Breast epithelium (tissue), 4 donors: ENCODE data around the gene ATAD1. TPM values are rescaled to one million over a fixed set of nuclear protein-coding genes. Genes with fewer than 3 reads are reported as not detected.

ENCODE experiments used
- DNase-seq, 2 donors: peaks; one replicate each; pipeline ENCODE4 v3.0.0-alpha.2; 2019; ENCODE audit warnings: low spot score in 2 of 2
- H3K27ac ChIP-seq, 2 donors: fragments of 200-600 bp; sonication (generic) in 1 of 2; one replicate each; pipeline ENCODE4 v1.5.1; 2016 to 2019; ENCODE audit warnings: mild to moderate bottlenecking in 1 of 2
- H3K27me3 ChIP-seq, 2 donors: fragments of 200-600 bp; sonication (generic) in 1 of 2; one replicate each; pipeline versions ENCODE4 v1.5.1 to v1.6.0; 2017 to 2019; ENCODE audit warnings: control low read depth in 1 of 2, mild to moderate bottlenecking in 1 of 2
- H3K36me3 ChIP-seq: fragments of 200-600 bp; one replicate; pipeline ENCODE4 v1.5.1; 2019
- H3K4me1 ChIP-seq, 2 donors: fragments of 200-600 bp; sonication (generic); one replicate each; pipeline ENCODE4 v1.5.1; 2016 to 2019; ENCODE audit warnings: control low read depth in 1 of 2
- H3K4me3 ChIP-seq, 3 donors: fragments of 200-600 bp; sonication (generic); 1 replicate in 2 of 3; 2 replicates in 1 of 3; pipeline ENCODE4 v1.5.1; 2016 to 2019; ENCODE audit warnings: mild to moderate bottlenecking in 3 of 3, moderate library complexity in 2 of 3
- H3K9me3 ChIP-seq, 2 donors: fragments of 200-600 bp; sonication (generic) in 1 of 2; one replicate each; pipeline ENCODE4 v1.5.1; 2016 to 2019; ENCODE audit warnings: control low read depth in 1 of 2
- POLR2A ChIP-seq: fragments of 450-650 bp; IDR thresholded peaks from one replicate; pipeline ENCODE4 v1.6.1; 2016; ENCODE audit warnings: antibody characterized with exemption, mild to moderate bottlenecking, moderate library complexity
- POLR2AphosphoS5 ChIP-seq, 3 donors: sonication (generic); formaldehyde crosslinking; IDR thresholded peaks; one replicate each; pipeline ENCODE4 v1.6.1; 2017; ENCODE audit warnings: antibody characterized with exemption in 3 of 3
- intact Hi-C: fragments of 100-400 bp; cut with DNase I; formaldehyde crosslinking; loops from one replicate; pipeline ENCODE4 v1.15.1; 2023; ENCODE audit warnings: low total_unique reads
- total RNA-seq, 3 donors: library from RNA; depleted of rRNA; stranded (reverse); fragments of >200 nt; gene quantifications; one replicate each; pipeline ENCODE4 v1.1.0, GENCODE V29; 2016
- TF ChIP-seq, protein P1 (sequence below), 3 donors: fragments of 450-650 bp; IDR thresholded peaks; one replicate each; pipeline ENCODE4 v1.5.1; 2016 to 2017; ENCODE audit warnings: antibody characterized with exemption in 3 of 3, mild to moderate bottlenecking in 3 of 3, moderate library complexity in 3 of 3

ATAD1 gene
- total RNA-seq, 3 donors from 2014 or later: 40.6 to 49.6 (median 41.0) TPM

DNA sequence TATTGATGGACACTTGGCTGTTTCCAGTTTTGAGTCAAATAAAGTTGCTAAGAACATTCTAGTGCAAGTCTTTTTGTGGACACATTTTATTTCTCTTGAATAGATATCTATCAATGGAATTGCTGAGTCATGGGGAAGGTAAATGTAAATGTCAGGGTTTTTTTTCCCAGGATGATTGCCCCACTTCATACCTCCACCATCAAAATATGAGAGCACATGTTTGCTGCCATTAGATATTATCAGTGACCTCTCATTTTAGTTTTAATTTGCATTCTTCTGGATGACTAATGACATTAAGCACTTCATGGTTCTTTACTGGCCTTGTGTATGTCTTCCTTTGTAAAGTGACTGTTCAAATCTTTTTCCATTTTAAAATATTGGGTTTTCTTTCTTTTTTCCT, 112.7 kb downstream of the ATAD1 start:
- TF ChIP-seq, protein P1, sequence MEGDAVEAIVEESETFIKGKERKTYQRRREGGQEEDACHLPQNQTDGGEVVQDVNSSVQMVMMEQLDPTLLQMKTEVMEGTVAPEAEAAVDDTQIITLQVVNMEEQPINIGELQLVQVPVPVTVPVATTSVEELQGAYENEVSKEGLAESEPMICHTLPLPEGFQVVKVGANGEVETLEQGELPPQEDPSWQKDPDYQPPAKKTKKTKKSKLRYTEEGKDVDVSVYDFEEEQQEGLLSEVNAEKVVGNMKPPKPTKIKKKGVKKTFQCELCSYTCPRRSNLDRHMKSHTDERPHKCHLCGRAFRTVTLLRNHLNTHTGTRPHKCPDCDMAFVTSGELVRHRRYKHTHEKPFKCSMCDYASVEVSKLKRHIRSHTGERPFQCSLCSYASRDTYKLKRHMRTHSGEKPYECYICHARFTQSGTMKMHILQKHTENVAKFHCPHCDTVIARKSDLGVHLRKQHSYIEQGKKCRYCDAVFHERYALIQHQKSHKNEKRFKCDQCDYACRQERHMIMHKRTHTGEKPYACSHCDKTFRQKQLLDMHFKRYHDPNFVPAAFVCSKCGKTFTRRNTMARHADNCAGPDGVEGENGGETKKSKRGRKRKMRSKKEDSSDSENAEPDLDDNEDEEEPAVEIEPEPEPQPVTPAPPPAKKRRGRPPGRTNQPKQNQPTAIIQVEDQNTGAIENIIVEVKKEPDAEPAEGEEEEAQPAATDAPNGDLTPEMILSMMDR (IDR thresholded peaks at IDR 0.05): no peak
- TF ChIP-seq POLR2A: no peak
- no peak for TF ChIP-seq POLR2AphosphoS5 (IDR thresholded peaks at IDR 0.05)
- H3K27me3 ChIP-seq: no peaks in the 10 kb centered on the region
- no peak overlapping the region for H3K27ac ChIP-seq
- no peak for DNase-seq
- intact Hi-C loops: no loop called here
- H3K9me3 ChIP-seq: no peaks in the 10 kb centered on the region
- H3K4me3 ChIP-seq: no peak overlapping the region
- H3K36me3 ChIP-seq: no peaks in the 10 kb centered on the region
- H3K4me1 ChIP-seq: no peaks in the 10 kb centered on the region

DNA sequence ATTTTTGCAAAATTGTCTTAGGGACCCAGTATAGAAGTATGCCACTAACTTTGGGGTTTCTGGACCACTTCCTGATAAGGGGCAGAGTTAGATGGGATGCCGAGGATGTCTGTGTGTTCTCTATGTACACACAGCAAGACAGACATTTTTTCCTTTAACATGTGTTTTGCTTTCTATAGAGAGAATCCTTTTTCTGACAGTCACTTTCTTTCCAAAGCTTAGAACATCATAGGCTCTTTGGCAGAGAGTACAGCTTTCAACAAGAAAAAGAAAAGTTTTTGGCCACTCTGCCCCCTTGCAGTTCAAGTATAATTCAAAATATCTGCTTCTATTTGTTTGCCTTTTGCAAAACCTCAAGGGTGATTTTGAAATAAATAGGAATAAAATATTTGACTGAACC, 114.3 kb downstream of the ATAD1 start:
- Histone ChIP-seq H3K9me3 (no peaks in the 10 kb centered on the region), H3K4me1 (no peaks in the 10 kb centered on the region), H3K36me3 (no peaks in the 10 kb centered on the region), H3K27me3 (no peaks in the 10 kb centered on the region), H3K4me3 (no peak overlapping the region), H3K27ac (no peak overlapping the region)
- no peak for DNase-seq
- TF ChIP-seq POLR2A (no peak), POLR2AphosphoS5 (IDR thresholded peaks at IDR 0.05) (no peak)
- TF ChIP-seq, protein P1 (IDR thresholded peaks at IDR 0.05): no peak
- intact Hi-C loops: no loop called here

DNA sequence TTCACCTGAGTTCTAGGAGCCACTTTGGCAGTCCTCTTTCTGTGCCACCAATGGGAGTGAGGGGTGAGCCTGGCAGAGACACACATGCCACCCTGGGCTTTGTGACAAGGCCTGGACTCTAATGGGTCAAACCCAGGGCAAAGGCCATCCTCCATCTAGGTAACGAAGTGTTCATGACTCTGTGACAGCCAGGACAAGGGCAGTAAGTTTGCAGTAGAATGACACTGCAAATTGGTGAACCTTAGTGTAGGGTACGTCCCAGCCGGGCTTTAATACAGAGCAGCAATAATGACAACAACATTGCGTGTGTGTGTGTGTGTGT, 115.1 kb downstream of the ATAD1 start:
- TF ChIP-seq POLR2A (no peak), POLR2AphosphoS5 (IDR thresholded peaks at IDR 0.05) (no peak)
- TF ChIP-seq, protein P1 (IDR thresholded peaks at IDR 0.05): no peak

DNA sequence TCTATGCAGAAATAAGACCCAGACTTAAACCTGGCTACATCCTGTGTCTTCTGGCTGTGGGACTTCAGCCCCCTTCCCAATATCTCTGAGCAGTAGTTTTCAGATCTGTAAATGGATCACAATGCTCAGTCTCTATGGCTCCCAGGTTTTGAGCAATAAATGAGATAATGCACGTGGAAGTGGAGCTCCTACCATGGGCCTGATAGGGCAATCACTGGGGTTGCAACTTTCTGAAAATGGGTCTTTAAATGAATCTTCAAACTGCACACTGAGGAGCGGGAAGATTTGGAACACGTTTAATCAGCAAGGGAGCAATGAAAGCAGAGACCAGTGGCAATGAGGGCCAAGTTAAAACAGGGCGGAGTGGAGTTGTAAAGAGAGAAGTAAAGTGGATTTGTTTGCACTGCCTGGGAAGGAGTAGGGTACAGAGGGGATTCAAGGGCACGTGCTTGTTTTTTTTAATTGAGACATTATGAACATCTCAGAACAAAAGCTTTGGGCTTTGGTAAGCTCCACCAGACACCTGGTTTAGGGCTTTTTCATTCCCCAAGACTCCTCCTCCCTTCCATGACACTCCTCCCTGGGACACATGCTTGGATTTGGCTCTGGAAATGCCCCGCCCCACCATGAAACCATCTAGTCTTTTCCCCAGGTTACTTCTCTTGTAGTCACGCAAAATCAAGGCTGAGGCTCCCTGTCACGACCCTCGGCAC, 115.6 kb downstream of the ATAD1 start:
- DNase-seq: no peak
- H3K36me3 ChIP-seq: no peaks in the 10 kb centered on the region
- H3K27me3 ChIP-seq: no peaks in the 10 kb centered on the region
- no peak overlapping the region for H3K27ac ChIP-seq
- H3K4me1 ChIP-seq: no peaks in the 10 kb centered on the region
- TF ChIP-seq, protein P1 (IDR thresholded peaks at IDR 0.05): no peak
- TF ChIP-seq POLR2AphosphoS5 (IDR thresholded peaks at IDR 0.05) (no peak), POLR2A (no peak)
- intact Hi-C loops: no loop called here
- H3K9me3 ChIP-seq: no peaks in the 10 kb centered on the region
- no peak overlapping the region for H3K4me3 ChIP-seq

More for the DNA sequence above, 115.1 kb downstream of the ATAD1 start:
- Histone ChIP-seq H3K9me3 (no peaks in the 10 kb centered on the region), H3K36me3 (no peaks in the 10 kb centered on the region), H3K4me3 (no peak overlapping the region), H3K27ac (no peak overlapping the region), H3K4me1 (no peaks in the 10 kb centered on the region), H3K27me3 (no peaks in the 10 kb centered on the region)
- DNase-seq: no peak
- intact Hi-C loops: no loop called here

Other genes with a start within 250 kb of the ATAD1 start
- gene PAPSS2, start 158.3 kb downstream of the ATAD1 start, total RNA-seq: 10 to 100 TPM; 21.1 to 33.8 (median 27.2) TPM
- gene KLLN, start 45.3 kb upstream of the ATAD1 start, total RNA-seq: 1 to 10 TPM in 1 of 3 donors, under 1 TPM in 2; 0.44 to 1.1 (median 0.66) TPM
- 100 to 1,000 TPM; 178 to 366 (median 186) TPM for gene PTEN, start 45.4 kb upstream of the ATAD1 start, total RNA-seq